Measurements from ENCODE around the gene GUSB. TPM values are rescaled to one million over a fixed set of nuclear protein-coding genes. Genes with fewer than 3 reads are reported as not detected.
"Not testable (repeated sequence)": the region's sequence is repeated elsewhere in the genome, so short reads cannot be mapped to it uniquely, and the experiment has no call there.

Gene GUSB
- total and polyA plus RNA-seq, 2 of the 4 experiments (the other 2 are of a cell fraction) = 12.9 to 47.7 TPM

- H4K20me1 ChIP-seq (ENCODE audit: insufficient read depth, low read length); H3K4me3 ChIP-seq (ENCODE audit: insufficient read depth, low read depth, low read length); H3K27ac ChIP-seq (ENCODE audit: insufficient read depth, low read length); H2AK5ac ChIP-seq (ENCODE audit: low read depth, low read length); dilution Hi-C loops (cut with HindIII; ENCODE audit: low sequenced_read_pairs, unreplicated experiment); BruUV-seq (replicated peaks); H2AFZ ChIP-seq (replicated peaks; ENCODE audit: low read length, poor library complexity); H3K9me3 ChIP-seq (ENCODE audit: control insufficient read depth, insufficient read depth, low read length); H3K36me3 ChIP-seq (ENCODE audit: control insufficient read depth, insufficient read depth, low read length); H3K27me3 ChIP-seq (ENCODE audit: control insufficient read depth, insufficient read depth, low read length); H3K18ac ChIP-seq (ENCODE audit: low read depth, low read length); H2BK20ac ChIP-seq (ENCODE audit: low read depth, low read length); intact Hi-C loops (cut with micrococcal nuclease); H2AK9ac ChIP-seq (replicated peaks; ENCODE audit: low read depth, low read length, poor library complexity); H2BK5ac ChIP-seq (ENCODE audit: low read depth, low read length, poor library complexity, severe bottlenecking); H2BK120ac ChIP-seq (ENCODE audit: low read depth, low read length); H3K14ac ChIP-seq (replicated peaks; ENCODE audit: low read depth, low read length); H3K4me1 ChIP-seq (ENCODE audit: control insufficient read depth, insufficient read depth, low read length); H4K8ac ChIP-seq (ENCODE audit: low read depth in 2 of 2, low read length in 2 of 2); DNase-seq; H3K4ac ChIP-seq (ENCODE audit: low read depth, low read length); H3K9me1 ChIP-seq (ENCODE audit: insufficient read depth, low read length); in situ Hi-C loops (cut with MboI; ENCODE audit: low sequenced_read_pairs); H4K91ac ChIP-seq (ENCODE audit: insufficient read depth, low read depth, low read length); H2BK15ac ChIP-seq (ENCODE audit: low read depth, low read length); H4K5ac ChIP-seq (ENCODE audit: low read depth, low read length); H3K9ac ChIP-seq (ENCODE audit: low read depth, low read length); H3K56ac ChIP-seq (ENCODE audit: extremely low read depth, insufficient read depth, low read length); ATAC-seq (ENCODE audit: low read depth); H3K4me2 ChIP-seq (ENCODE audit: low read depth, low read length); H3K79me1 ChIP-seq (ENCODE audit: low read depth in 1 of 2, low read length in 2 of 2); H3K23ac ChIP-seq (ENCODE audit: low read depth, low read length): not testable (repeated sequence)
- ChIA-PET POLR2A (ENCODE audit: unreplicated experiment) (interaction anchor here (0.7 kb wide), 1 partner anchor 88 kb away, joined by 3 read pairs; no protein-coding TSS in a partner anchor), CTCF (interaction anchor here (0.8 kb wide), 1 partner anchor 758 kb away, joined by 3 read pairs; no protein-coding TSS in a partner anchor)
- no CpG with 5 or more reads among the region's 3 CpGs for WGBS, 2 experiments (ENCODE audit: extremely low coverage in 2 of 2, insufficient read length in 1 of 2)
Measured at GRCh38 chr7:66028342-66028741, 46.3 kb upstream of the GUSB start.

Data from IMR-90 (cell line).